Measurements from ENCODE around the gene PDE4C.

The PDE4C gene

DNA sequence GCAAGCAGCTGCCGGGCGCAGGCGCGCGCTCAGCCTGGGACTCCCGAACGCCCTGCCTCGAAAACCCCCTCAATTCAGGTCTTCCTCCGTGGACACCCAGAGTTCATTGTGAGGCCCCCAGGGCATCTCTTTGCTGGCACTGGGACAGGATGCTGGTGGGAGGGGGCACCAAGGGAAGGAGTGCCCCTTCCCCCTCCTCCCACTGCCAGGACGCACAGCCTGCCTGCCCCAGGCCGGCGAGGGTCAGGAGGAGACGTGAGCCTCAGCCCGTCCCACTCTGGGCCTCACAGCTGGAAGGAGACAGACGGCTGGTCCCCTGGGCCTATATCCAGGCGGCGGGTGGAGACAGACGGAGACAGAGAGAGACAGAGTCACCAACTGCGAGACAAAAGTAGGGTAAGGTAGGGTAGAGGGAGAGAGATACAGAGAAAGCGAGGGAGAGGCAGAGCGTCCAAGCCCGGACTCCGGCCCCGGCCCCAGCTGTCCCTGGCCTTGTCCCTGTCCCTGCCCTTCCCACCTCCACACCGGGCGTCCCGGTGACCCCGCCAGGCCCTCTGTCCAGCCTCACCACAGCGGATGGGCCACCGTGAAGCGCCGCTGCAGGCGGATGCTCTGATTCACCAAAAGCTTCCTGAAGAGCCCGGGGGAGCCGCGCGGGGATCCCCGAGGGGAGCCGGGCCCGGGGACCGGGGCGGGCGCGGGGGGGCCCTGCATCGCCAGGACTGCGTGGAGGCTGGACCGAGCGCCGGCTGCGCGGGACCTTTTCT, at the start of gene PDE4C:
TSS of gene PDE4C (minus strand) at position 737 of the 767 bp plus-strand sequence. CDS start at position 714, 23 bp downstream.
- DNase-seq (ENCODE audit: low read depth, low spot score): no peak

DNA sequence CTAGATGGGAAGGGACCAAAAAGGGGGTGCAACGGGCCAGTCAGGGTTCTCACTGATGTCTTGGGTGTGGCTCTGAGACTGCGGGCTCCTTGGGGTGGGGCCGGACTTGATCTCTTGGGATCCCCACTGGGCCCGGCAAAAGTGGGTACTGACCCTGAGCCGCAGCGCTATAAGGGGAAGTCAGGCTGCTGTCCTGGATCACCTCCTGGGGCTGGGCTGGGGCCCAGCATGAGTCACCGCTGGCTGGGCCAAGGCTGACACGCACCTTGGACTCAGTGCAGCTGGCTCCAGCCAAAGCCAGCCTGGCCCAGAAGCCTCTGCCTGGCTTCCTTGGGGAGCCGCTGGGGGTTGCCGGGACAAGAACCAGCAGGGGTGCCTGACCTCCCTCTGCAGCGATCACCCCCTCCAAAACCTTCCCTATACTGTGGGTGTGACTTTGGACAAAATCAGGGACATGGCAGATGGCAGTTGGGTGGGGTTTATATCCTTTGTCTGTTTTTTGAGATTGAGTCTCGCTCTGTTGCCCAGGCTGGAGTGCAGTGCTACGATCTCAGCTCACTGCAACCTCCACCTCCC, 48.6 kb upstream of the PDE4C start:
- no peak for DNase-seq (ENCODE audit: low read depth, low spot score)

GRCh38 chr19:18274219-18274780, 48.1 kb upstream of the PDE4C start, which contains the start of gene IQCN:
Gene IQCN, minus strand, starts transcription at chr19:18274452. Its CDS starts 4,974 bp downstream, at chr19:18269478.
- DNase-seq (ENCODE audit: low read depth, low spot score): no peak

DNA sequence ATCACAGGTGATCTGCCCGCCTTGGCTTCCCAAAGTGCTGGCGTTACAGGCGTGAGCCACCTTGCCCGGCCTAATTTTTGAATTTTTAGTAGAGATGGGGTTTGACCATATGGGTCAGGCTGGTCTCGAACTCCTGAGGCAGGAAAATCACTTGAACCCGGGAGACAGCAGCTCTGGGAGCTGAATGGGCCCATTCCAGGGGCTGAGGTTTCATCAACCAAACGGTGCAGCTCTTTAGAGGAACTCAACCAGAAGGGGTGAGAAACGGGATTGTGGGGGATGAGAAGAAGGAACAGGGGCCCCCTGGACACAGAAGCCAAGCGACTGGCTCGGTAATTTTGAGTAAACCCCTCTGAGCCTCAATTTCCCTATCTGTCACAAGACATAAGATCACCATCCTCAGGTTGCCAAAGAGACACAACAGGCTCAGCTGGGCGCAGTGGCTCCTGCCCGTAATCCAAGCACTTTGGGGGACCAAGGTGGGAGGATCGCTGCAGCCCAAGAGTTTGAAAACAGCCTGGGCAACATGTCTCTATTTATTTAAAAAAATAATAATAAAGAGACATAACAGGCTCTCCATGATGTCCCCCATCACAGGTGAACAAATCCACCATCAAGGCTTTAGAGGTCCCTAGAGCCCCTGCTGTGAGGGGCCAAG, 47.5 kb upstream of the PDE4C start:
- no peak for DNase-seq (ENCODE audit: low read depth, low spot score)

- DNase-seq (ENCODE audit: low read depth, low spot score): no peak
These were observed 45.2 kb upstream of the PDE4C start for GRCh38 chr19:18271433-18271841.

GRCh38 chr19:18270326-18270725, 44.1 kb upstream of the PDE4C start:
- no peak for DNase-seq (ENCODE audit: low read depth, low spot score)

- DNase-seq (ENCODE audit: low read depth, low spot score): no peak
These were observed 43.0 kb upstream of the PDE4C start for GRCh38 chr19:18269070-18269723.

DNA sequence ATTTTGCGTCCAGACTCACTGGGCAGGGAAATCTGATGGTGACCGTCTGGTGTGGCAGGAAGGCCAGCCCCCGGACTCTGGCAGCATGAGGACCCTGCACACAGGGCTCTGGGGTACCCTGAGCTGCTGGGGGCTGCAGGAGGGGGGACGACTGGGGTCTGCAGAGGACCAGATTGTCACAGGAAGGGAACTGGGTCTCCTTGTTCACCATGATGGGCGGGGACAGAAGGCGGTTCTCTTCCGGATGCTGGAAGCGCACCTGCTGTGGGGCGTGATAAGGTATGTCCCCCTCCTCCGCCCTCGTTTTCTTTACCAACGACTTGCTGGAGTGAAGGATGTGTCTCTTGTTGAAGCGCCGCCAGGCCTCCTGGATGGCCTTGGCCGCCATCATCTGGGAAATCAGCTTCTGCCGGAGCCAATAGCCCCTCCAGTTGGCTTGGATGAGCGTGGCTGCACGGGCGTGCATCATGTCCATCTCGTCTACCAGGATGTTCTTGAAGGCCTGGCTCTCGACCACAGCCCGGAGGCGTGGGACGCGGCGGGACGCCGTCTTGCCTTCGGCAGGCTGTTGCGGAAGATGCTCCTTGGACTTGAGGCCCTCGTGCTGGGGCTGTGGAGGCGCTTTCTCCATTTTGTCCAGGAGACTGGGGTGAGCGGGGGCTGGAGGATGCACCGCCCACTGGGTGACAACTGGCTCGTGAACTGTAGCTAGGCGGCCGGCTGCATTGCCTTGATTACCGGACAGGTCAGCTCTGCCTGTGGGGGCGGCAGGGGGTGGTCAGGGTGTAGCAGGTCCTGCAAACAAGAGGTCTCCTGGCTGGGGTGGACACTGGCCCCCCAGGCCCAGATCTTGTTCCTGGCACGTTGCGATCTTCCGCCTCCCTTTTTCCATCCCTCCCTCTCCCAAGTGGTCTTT, 40.8 kb upstream of the PDE4C start:
- no peak for DNase-seq (ENCODE audit: low read depth, low spot score)

DNA sequence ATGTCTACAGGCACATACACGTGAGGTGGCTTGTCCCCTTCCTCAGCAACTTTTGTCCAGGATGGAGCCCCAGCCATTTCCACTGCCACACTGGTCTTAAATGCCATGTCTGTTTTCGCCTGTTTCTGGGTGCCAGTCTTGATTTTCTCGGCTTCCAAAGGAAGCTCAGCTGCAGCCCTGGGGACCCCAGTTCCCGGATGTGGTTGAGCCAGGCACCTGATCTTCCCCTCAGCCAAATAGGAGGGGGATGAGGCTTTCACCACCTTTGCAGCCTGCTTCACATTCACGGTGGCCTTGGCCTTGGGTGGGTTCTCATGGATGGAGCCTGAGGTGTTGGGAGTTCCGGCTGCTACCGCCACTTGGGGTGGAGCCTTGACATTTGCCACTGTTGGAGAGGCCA, 39.3 kb upstream of the PDE4C start:
- no peak for DNase-seq (ENCODE audit: low read depth, low spot score)

DNA sequence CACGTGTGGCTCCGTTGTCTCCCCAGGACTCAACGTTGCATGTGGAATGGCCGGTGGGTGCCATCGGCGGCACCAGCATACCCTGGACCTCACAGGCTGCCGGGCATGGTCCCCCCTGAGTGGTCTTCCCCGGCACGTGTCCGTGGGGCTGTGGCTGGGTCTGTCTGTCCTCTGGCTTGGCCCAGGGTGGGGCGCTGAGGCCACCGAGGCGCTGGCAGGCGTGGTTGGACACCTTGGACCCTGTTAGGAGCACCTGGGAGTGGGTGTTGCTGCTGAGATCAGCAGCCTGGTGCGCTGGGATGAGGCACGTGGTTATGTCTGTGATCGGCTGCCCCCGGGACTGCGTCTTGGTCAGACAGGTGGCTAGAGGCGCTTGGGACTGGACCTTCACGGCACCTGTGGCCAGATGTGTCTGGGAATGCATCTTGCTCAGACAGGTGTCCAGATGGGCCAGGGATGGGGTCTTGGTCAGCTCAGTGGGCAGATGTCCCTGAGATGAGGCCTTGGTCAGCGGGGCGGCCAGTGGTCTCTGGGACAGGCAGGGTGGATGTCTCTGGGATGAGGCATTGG, 38.8 kb upstream of the PDE4C start:
- no peak for DNase-seq (ENCODE audit: low read depth, low spot score)

- DNase-seq (ENCODE audit: low read depth, low spot score): no peak
These were observed 38.1 kb upstream of the PDE4C start for GRCh38 chr19:18264137-18264854.

- DNase-seq (ENCODE audit: low read depth, low spot score): no peak
These were observed 37.3 kb upstream of the PDE4C start for GRCh38 chr19:18263324-18264136.

- no peak for DNase-seq (ENCODE audit: low read depth, low spot score)
These were observed 36.7 kb upstream of the PDE4C start for GRCh38 chr19:18262917-18263316.

GRCh38 chr19:18262144-18262543, 35.9 kb upstream of the PDE4C start:
- DNase-seq (ENCODE audit: low read depth, low spot score): no peak

GRCh38 chr19:18261474-18261873, 35.2 kb upstream of the PDE4C start:
- no peak for DNase-seq (ENCODE audit: low read depth, low spot score)

- DNase-seq (ENCODE audit: low read depth, low spot score): no peak
These were observed 33.7 kb upstream of the PDE4C start for GRCh38 chr19:18259893-18260292.

GRCh38 chr19:18257503-18258470, 31.5 kb upstream of the PDE4C start:
- no peak for DNase-seq (ENCODE audit: low read depth, low spot score)

All from activated CD4-positive, CD25-positive, alpha-beta regulatory T cell treated with anti-CD3 and anti-CD28 coated beads, Interleukin-2, amount 50 U/mL, for 16 hours (primary cell).